NCI-H2196 treated with DMSO at 0.1 percent for 48 hours (cell line): ENCODE results near the gene HMCN2.

Source experiments
- DNase-seq: peaks from one replicate; lab custom pipeline; 2025; ENCODE audit not compliant: unreplicated experiment; lab: John Stamatoyannopoulos, UW

Gene HMCN2

GRCh38 chr9:130405657-130406257 lies 140.2 kb downstream of the HMCN2 start:
- DNase-seq = no peak

GRCh38 chr9:130406278-130406895 lies 140.8 kb downstream of the HMCN2 start:
- no peak for DNase-seq

GRCh38 chr9:130407916-130408663 lies 142.5 kb downstream of the HMCN2 start:
- DNase-seq = no peak

GRCh38 chr9:130408669-130409068 lies 143.1 kb downstream of the HMCN2 start:
- no peak for DNase-seq

GRCh38 chr9:130409246-130409645 lies 143.7 kb downstream of the HMCN2 start:
- DNase-seq = no peak

GRCh38 chr9:130410443-130410842 lies 144.9 kb downstream of the HMCN2 start:
- DNase-seq = no peak

GRCh38 chr9:130411566-130411915 lies 146.0 kb downstream of the HMCN2 start:
- no peak for DNase-seq

- no peak for DNase-seq
Measured at GRCh38 chr9:130414081-130414731, 148.6 kb downstream of the HMCN2 start.

- DNase-seq = no peak
Measured at GRCh38 chr9:130414910-130415746, 149.6 kb downstream of the HMCN2 start.

GRCh38 chr9:130417602-130418001 lies 152.0 kb downstream of the HMCN2 start:
- DNase-seq = no peak

- DNase-seq = no peak
Measured at GRCh38 chr9:130418776-130419175, 153.2 kb downstream of the HMCN2 start.

GRCh38 chr9:130419521-130420035 lies 154.0 kb downstream of the HMCN2 start:
- DNase-seq = no peak

GRCh38 chr9:130421154-130421801 lies 155.7 kb downstream of the HMCN2 start:
- DNase-seq = no peak

GRCh38 chr9:130421802-130422276 lies 156.3 kb downstream of the HMCN2 start:
- DNase-seq = no peak

GRCh38 chr9:130422546-130422945 lies 157.0 kb downstream of the HMCN2 start:
- DNase-seq = no peak

- no peak for DNase-seq
Measured at GRCh38 chr9:130423272-130423671, 157.7 kb downstream of the HMCN2 start.

GRCh38 chr9:130424595-130425454 lies 159.3 kb downstream of the HMCN2 start:
- DNase-seq = no peak

GRCh38 chr9:130425741-130426466 lies 160.3 kb downstream of the HMCN2 start:
- no peak for DNase-seq

- no peak for DNase-seq
Measured at GRCh38 chr9:130426467-130426773, 160.9 kb downstream of the HMCN2 start.
